Cardiac fibroblast (primary cell): ENCODE measurements around the gene RTF1.

Experiments
- DNase-seq, 2 donors: peaks; one replicate each; pipeline versions ENCODE4 v3.0.0 to v3.0.0-alpha.2; 2010; ENCODE audit warnings: low read depth in 2 of 2
- H3K4me3 ChIP-seq, 2 donors: replicated peaks in 1 of 2; 1 replicate in 1 of 2; 2 replicates in 1 of 2; pipeline ENCODE4 v1.5.1; 2011; ENCODE audit warnings: low read depth in 2 of 2, low read length in 2 of 2, mild to moderate bottlenecking in 2 of 2, moderate library complexity in 1 of 2
- TF ChIP-seq, protein P1 (sequence below): IDR thresholded peaks from one replicate; pipeline ENCODE4 v1.5.1; 2011; ENCODE audit warnings: low read depth, mild to moderate bottlenecking, low read length, inconsistent platforms

RTF1 gene

DNA sequence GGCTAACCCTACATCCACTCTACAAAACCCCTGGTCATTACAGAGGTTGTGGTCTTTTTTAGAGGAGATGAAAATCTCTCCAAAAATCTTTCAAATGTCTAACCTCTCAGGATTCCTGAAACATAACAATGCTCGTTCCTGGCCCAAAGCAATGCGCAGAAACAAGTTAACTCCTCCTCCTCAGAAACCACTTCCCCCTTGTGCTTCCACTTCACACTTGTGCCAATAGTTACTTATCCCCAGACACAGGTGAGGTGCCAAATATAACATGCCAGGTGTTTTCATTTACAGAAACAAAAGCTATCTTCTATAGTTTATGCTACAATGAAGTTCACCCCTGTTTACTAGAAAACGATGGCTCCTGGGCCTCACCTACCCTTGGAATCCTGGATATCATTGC is 20.8 kb upstream of the RTF1 start:
- DNase-seq: no peak
- TF ChIP-seq, protein P1, sequence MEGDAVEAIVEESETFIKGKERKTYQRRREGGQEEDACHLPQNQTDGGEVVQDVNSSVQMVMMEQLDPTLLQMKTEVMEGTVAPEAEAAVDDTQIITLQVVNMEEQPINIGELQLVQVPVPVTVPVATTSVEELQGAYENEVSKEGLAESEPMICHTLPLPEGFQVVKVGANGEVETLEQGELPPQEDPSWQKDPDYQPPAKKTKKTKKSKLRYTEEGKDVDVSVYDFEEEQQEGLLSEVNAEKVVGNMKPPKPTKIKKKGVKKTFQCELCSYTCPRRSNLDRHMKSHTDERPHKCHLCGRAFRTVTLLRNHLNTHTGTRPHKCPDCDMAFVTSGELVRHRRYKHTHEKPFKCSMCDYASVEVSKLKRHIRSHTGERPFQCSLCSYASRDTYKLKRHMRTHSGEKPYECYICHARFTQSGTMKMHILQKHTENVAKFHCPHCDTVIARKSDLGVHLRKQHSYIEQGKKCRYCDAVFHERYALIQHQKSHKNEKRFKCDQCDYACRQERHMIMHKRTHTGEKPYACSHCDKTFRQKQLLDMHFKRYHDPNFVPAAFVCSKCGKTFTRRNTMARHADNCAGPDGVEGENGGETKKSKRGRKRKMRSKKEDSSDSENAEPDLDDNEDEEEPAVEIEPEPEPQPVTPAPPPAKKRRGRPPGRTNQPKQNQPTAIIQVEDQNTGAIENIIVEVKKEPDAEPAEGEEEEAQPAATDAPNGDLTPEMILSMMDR: no peak
- H3K4me3 ChIP-seq: no peak overlapping the region

DNA sequence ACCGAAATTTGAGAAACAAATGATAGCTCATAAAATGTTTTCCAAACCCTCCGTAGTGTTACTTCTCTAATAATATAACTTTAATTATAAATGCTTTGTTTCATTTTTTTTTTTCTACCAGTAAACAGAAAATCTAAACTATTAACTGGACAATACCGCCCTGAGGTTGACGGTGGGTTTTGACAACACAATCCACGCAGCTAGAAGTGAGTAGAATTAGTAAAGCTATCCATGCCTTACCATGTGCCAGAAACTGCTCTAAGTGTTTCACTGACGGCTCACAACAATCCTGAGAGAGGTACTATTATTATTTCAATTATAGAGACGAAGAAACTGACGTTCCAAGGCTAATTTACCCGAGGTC is 15.0 kb upstream of the RTF1 start:
- H3K4me3 ChIP-seq: peak overlapping the region; percentile 85 to 87
- TF ChIP-seq, protein P1: no peak
- DNase-seq: no peak

DNA sequence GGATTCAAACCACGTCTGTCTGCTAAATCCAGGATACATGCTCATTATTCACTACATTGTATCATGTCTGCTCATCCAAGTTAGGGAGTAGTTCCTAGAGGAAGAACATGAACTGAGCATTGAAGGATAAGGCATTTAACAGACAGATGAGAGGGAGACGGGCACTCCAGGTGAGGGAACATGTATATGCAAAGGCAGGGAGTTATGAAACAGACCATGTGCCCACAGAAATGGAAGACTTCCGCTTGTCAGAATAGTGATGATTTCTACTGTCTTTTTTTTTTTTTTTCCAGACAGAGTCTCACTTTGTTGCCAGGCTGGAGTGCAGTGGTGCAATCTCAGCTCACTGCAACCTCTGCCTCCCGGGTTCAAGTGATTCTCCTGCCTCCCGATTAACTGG is 9.6 kb upstream of the RTF1 start:
- TF ChIP-seq, protein P1: no peak
- H3K4me3 ChIP-seq: no peak overlapping the region

DNA sequence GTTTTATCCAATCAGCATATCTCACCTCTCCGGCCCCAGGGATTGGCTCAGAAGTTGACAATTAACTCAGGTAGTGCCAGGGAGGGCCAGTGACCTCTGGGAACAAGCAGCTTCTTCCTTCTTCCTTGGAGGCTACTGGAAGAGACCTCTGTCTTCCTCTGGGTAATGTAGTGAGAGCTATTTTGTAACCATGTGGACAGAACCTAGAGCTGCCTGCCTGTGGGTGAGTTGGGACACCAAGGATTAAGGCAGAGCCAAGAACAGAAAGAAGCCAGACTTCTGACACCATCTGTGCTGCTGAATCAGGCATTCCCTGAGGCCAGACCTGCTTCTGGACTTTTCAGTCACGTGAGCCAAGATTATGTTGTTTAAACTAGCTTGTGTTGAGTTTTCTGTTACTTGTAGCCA is 8.7 kb upstream of the RTF1 start:
- no peak overlapping the region for H3K4me3 ChIP-seq
- peak; percentile 34 to 85 for DNase-seq
- TF ChIP-seq, protein P1: no peak

More for the DNA sequence above, 9.6 kb upstream of the RTF1 start:
- DNase-seq: no peak

DNA sequence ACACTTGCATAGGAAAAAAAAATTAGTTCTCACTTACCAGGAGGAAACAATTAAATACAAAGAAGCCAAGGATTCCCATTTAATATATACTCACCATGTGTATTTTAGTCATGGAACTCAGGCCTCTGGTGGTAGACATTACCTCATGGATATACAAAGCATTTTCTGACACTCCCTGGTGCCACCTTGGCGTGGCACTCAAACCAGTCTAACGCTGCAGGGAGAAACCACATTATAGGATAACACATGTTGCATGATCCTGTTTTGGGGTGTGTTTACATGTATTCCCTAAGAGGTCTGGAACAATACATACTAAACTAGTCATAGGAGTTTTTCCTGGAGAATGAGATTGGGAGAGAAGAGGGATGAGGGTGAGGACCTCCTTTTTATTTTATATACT is 5.9 kb upstream of the RTF1 start:
- H3K4me3 ChIP-seq: no peak overlapping the region
- TF ChIP-seq, protein P1: no peak
- DNase-seq: no peak

DNA sequence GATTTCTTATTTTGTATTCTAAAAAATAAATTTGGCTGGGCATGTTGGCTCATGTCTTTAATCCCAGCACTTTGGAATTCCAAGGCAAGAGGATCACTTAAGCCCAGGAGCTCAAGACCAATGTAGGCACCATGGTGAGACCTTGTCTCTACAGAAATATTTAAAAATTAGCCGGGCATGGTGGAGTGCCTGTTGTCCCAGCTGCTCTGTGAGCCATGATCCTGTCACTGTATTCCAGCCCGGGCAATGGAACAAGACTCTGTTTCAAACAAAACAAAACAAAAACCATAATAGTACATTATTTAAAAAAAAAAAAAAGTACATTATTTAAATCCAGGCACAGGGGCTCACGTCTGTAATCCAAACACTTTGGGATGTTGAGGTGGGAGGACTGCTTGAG is 5.5 kb upstream of the RTF1 start:
- H3K4me3 ChIP-seq: no peak overlapping the region
- TF ChIP-seq, protein P1: no peak
- DNase-seq: no peak

DNA sequence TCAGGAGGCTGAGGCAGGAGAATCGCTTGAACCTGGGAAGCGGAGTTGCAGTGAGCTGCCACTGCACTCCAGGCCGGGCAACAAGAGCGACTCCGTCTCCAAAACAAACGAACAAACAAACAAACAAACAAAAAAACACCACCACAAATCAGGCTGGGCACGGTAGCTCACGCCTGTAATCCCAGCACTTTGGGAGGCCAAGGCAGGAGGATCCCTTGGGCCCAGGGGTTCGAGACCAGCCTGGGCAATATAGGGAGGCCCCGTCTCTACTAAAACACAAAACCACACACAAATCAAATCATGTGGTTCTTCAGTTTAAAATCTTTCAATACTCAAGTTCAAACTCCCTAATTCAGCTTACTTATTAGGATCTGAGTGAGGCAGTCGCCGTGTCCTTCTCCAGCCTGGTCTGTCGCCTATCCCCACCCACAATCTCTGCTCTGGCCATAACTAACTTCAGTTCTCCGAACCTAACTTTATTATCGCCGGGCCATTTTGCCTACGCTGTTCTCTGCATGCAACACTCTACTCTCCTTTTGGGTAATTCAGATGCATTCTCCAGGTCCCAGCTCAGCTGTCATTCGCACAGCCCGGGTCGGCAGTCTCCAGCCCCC is 660 bp upstream of the RTF1 start:
- TF ChIP-seq, protein P1: no peak
- peak overlapping the region; percentile 78 to 84 for H3K4me3 ChIP-seq
- DNase-seq: no peak
